GM12878 (cell line): ENCODE results near the gene KRTAP10-9. TPM values are rescaled to one million over a fixed set of nuclear protein-coding genes. Genes with fewer than 3 reads are reported as not detected.

Source experiments
- ATAC-seq: fragments of 200-7000 bp; cut with Tn5 transposase; 3 replicates; pipeline ENCODE4 v1.9.1; 2020; ENCODE audit warnings: mild to moderate bottlenecking, moderate library complexity
- BruUV-seq: library from RNA; stranded (reverse); fragments of 400-500 nt; replicated peaks from 2 replicates; lab custom pipeline; 2021; lab: Mats Ljungman, UMichigan
- CTCF ChIA-PET: fragments of 300-600 bp; sonication (Branson Sonifier 250); formaldehyde crosslinking; extraction: SDS; loops from one replicate; lab custom pipeline; 2021; ENCODE audit warnings: inconsistent platforms; lab: Yijun Ruan, JAX
- POLR2A ChIA-PET: fragments of 350-600 bp; formaldehyde crosslinking; extraction: SDS; loops from one replicate; lab custom pipeline; 2021; ENCODE audit warnings: inconsistent platforms; lab: Charles Lee
- RAD21 ChIA-PET: fragments of 300-600 bp; sonication (Branson Sonifier 250); formaldehyde crosslinking; loops from one replicate; lab custom pipeline; 2023; ENCODE audit warnings: antibody characterized with exemption; ENCODE audit not compliant: unreplicated experiment; lab: Charles Lee
- SMC1A ChIA-PET: fragments of 300-600 bp; sonication (Branson Sonifier 250); formaldehyde crosslinking; loops from one replicate; lab custom pipeline; 2023; ENCODE audit not compliant: unreplicated experiment, uncharacterized antibody; lab: Charles Lee
- DNase-seq: peaks from one replicate; pipeline ENCODE4 v3.0.0-alpha.2; 2011; ENCODE audit warnings: low read depth, low spot score
- FAIRE-seq: peaks from 3 replicates; lab custom pipeline; 2011; peaks lifted over from hg19 to GRCh38; lab: Jason Lieb, UNC
- H2AFZ ChIP-seq: 2 replicates; pipeline ENCODE4 v1.6.0; 2011; ENCODE audit warnings: low read depth, low read length, control low read depth; ENCODE audit not compliant: control insufficient read depth
- H3K27ac ChIP-seq: 2 replicates; pipeline ENCODE4 v1.5.1; 2011; ENCODE audit warnings: control low read depth; ENCODE audit not compliant: control insufficient read depth, insufficient read depth
- H3K27me3 ChIP-seq, 2 experiments: replicated peaks in 1 of 2; 2 replicates each; pipeline versions ENCODE4 v1.6.0 to v1.6.1; 2011; ENCODE audit warnings: low read length in 1 of 2; ENCODE audit not compliant: control insufficient read depth in 2 of 2, insufficient read depth in 2 of 2
- H3K36me3 ChIP-seq, 2 experiments: 2 replicates each; pipeline ENCODE4 v1.5.1; 2011; ENCODE audit warnings: low read length in 1 of 2; ENCODE audit not compliant: control insufficient read depth in 2 of 2, insufficient read depth in 2 of 2
- H3K4me1 ChIP-seq: 2 replicates; pipeline ENCODE4 v1.6.1; 2011; ENCODE audit warnings: mild to moderate bottlenecking, low read length, moderate library complexity, mixed read lengths; ENCODE audit not compliant: control insufficient read depth, insufficient read depth
- H3K4me2 ChIP-seq: 2 replicates; pipeline ENCODE4 v1.6.0; 2011; ENCODE audit warnings: control low read depth; ENCODE audit not compliant: control insufficient read depth, insufficient read depth
- H3K4me3 ChIP-seq: fragments of 200-600 bp; sonication (generic); 2 replicates; pipeline ENCODE4 v1.5.1; 2016
- H3K79me2 ChIP-seq: 2 replicates; pipeline ENCODE4 v1.6.0; 2011; ENCODE audit warnings: low read length; ENCODE audit not compliant: control insufficient read depth, insufficient read depth
- H3K9ac ChIP-seq: 2 replicates; pipeline ENCODE4 v1.8.0; 2011; ENCODE audit warnings: low read length, control low read depth, mixed read lengths; ENCODE audit not compliant: control insufficient read depth, insufficient read depth
- H3K9me3 ChIP-seq: replicated peaks from 3 replicates; pipeline ENCODE4 v1.5.1; 2011; ENCODE audit warnings: mild to moderate bottlenecking, low read length; ENCODE audit not compliant: control insufficient read depth, insufficient read depth
- H4K20me1 ChIP-seq: 2 replicates; pipeline ENCODE4 v1.6.0; 2011; ENCODE audit not compliant: control insufficient read depth, insufficient read depth
- BCL11A ChIP-seq: IDR thresholded peaks from 2 replicates; pipeline ENCODE4 v1.6.1; 2011; ENCODE audit warnings: low read depth, low read length
- CHD2 ChIP-seq: IDR thresholded peaks from 2 replicates; pipeline ENCODE4 v1.6.1; 2011; ENCODE audit warnings: low read depth, low read length, improper control_type of control experiment, borderline replicate concordance
- HCFC1 ChIP-seq: fragments of 150-350 bp; IDR thresholded peaks from 2 replicates; pipeline ENCODE4 v1.6.1; 2014; ENCODE audit warnings: low read length
- IKZF2 ChIP-seq, 2 experiments: fragments of 450-650 bp; IDR thresholded peaks; 2 replicates each; pipeline ENCODE4 v1.6.1; 2017; ENCODE audit warnings: mild to moderate bottlenecking in 2 of 2, moderate library complexity in 2 of 2
- MTA3 ChIP-seq: IDR thresholded peaks from 2 replicates; pipeline ENCODE4 v1.6.1; 2012; ENCODE audit warnings: low read length, inconsistent platforms, borderline replicate concordance
- MXI1 ChIP-seq: fragments of 150-350 bp; IDR thresholded peaks from 2 replicates; pipeline ENCODE4 v1.6.1; 2011; ENCODE audit warnings: low read depth, mild to moderate bottlenecking, inconsistent platforms, low read length, improper control_type of control experiment
- PAX8 ChIP-seq: fragments of 450-650 bp; IDR thresholded peaks from 2 replicates; pipeline ENCODE4 v1.6.1; 2017; ENCODE audit warnings: mild to moderate bottlenecking, moderate library complexity
- POU2F2 ChIP-seq: IDR thresholded peaks from 3 replicates; pipeline ENCODE4 v1.6.1; 2011; ENCODE audit warnings: low read depth, mild to moderate bottlenecking, low read length, borderline replicate concordance
- TARDBP ChIP-seq: IDR thresholded peaks from 2 replicates; pipeline ENCODE4 v1.6.1; 2016; ENCODE audit warnings: borderline replicate concordance
- YY1 ChIP-seq: IDR thresholded peaks from 2 replicates; pipeline ENCODE4 v1.6.1; 2011; ENCODE audit warnings: low read depth, mild to moderate bottlenecking, low read length
- WGBS: methylation state at CpG from one replicate; pipeline ENCODE4 v1.1.6; 2016; ENCODE audit warnings: low lambda C conversion rate; ENCODE audit not compliant: insufficient replicate concordance, insufficient coverage; ENCODE audit errors: missing lambda C conversion rate; 5-methylcytosine and 5-hydroxymethylcytosine counted together
- in situ Hi-C: fragments of 300-500 bp; cut with MboI; formaldehyde crosslinking; loops from 9 replicates; pipeline ENCODE4 v1.14.3; 2018; ENCODE audit warnings: mixed read lengths
- intact Hi-C: fragments of 100-400 bp; cut with micrococcal nuclease; formaldehyde crosslinking; loops from one replicate; pipeline ENCODE4 v1.14.2; 2022; ENCODE audit not compliant: unreplicated experiment
- polyA plus RNA-seq, 11 experiments: library from polyadenylated mRNA; depleted of rRNA in 4 of 11; unstranded in 6 of 11; stranded (reverse) in 5 of 11; fragments of >200 nt; fragmentation: Nextera tagmentation in 4 of 11; fragmentation: Illumina TruSeq in 1 of 11; extraction: Ambion mirVana in 4 of 11; extraction: Trizol in 1 of 11; gene quantifications; 1 replicate in 1 of 11; 2 replicates in 10 of 11; pipeline versions ENCODE4 v1.2.1 to v1.2.3, GENCODE V29; 2011 to 2016; ENCODE audit warnings: inconsistent platforms in 2 of 11, missing spikeins in 2 of 11, low read depth in 1 of 11
- total RNA-seq, 4 experiments: library from RNA; depleted of rRNA in 3 of 4; stranded (reverse); fragments of >200 nt in 3 of 4; fragmentation: Illumina TruSeq in 1 of 4; extraction: Trizol in 1 of 4; gene quantifications; 2 replicates each; pipeline versions ENCODE4 v1.2.1 to v1.2.3, GENCODE V29; 2013 to 2021
- TF ChIP-seq, protein P1 (sequence below): IDR thresholded peaks from 2 replicates; pipeline ENCODE4 v1.6.1; 2011; ENCODE audit warnings: borderline replicate concordance, low read depth, mild to moderate bottlenecking, moderate library complexity, mixed read lengths, low read length; ENCODE audit not compliant: insufficient read depth; ENCODE audit errors: extremely low read length
- TF ChIP-seq, protein P2 (sequence below): fragments of 450-650 bp; IDR thresholded peaks from 2 replicates; pipeline ENCODE4 v1.6.1; 2016; ENCODE audit warnings: mild to moderate bottlenecking
- TF ChIP-seq, protein P3 (sequence below): IDR thresholded peaks from 2 replicates; pipeline ENCODE4 v1.6.1; 2012; ENCODE audit warnings: low read depth, low read length, improper control_type of control experiment
- TF ChIP-seq, protein P4 (sequence below): fragments of 450-650 bp; IDR thresholded peaks from 2 replicates; pipeline ENCODE4 v1.6.1; 2017; ENCODE audit warnings: mild to moderate bottlenecking, moderate library complexity

The KRTAP10-9 gene
- total and polyA plus RNA-seq, 10 of the 15 experiments (the other 5 are each of a cell fraction or from before 2014, with no cell fraction given): not detected

DNA sequence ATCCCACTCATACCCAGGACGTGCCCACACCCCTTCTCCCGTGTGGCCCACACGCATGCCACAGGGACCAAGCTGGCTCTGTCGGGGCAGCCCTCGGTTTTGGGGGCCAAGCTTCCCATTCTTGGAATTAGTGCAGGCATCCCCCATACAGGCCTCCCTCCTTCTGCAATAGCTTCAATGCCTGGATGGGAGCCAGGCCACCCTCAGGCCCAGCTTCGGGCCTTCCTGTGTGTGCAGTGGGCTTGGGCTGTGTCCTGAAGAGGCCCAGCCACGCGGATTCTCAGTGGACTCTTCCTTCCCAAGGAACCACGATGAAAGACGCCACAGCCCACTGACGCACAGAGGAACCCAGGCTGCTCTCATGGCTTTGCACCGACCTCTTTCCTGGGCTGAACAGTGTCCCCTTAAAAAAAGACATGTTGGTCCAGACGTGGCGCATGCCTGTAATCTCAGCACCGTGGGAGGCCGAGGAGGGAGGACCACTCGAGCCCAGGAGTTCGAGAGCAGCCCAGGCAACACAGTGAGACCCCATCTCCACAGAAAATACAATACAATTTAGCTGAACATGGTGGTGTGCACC is 22.7 kb downstream of the KRTAP10-9 start (continued):
- TF ChIP-seq CHD2: no peak
- TF ChIP-seq, protein P1, sequence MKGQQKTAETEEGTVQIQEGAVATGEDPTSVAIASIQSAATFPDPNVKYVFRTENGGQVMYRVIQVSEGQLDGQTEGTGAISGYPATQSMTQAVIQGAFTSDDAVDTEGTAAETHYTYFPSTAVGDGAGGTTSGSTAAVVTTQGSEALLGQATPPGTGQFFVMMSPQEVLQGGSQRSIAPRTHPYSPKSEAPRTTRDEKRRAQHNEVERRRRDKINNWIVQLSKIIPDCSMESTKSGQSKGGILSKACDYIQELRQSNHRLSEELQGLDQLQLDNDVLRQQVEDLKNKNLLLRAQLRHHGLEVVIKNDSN: no peak
- TF ChIP-seq, protein P2, sequence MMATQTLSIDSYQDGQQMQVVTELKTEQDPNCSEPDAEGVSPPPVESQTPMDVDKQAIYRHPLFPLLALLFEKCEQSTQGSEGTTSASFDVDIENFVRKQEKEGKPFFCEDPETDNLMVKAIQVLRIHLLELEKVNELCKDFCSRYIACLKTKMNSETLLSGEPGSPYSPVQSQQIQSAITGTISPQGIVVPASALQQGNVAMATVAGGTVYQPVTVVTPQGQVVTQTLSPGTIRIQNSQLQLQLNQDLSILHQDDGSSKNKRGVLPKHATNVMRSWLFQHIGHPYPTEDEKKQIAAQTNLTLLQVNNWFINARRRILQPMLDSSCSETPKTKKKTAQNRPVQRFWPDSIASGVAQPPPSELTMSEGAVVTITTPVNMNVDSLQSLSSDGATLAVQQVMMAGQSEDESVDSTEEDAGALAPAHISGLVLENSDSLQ: no peak

DNA sequence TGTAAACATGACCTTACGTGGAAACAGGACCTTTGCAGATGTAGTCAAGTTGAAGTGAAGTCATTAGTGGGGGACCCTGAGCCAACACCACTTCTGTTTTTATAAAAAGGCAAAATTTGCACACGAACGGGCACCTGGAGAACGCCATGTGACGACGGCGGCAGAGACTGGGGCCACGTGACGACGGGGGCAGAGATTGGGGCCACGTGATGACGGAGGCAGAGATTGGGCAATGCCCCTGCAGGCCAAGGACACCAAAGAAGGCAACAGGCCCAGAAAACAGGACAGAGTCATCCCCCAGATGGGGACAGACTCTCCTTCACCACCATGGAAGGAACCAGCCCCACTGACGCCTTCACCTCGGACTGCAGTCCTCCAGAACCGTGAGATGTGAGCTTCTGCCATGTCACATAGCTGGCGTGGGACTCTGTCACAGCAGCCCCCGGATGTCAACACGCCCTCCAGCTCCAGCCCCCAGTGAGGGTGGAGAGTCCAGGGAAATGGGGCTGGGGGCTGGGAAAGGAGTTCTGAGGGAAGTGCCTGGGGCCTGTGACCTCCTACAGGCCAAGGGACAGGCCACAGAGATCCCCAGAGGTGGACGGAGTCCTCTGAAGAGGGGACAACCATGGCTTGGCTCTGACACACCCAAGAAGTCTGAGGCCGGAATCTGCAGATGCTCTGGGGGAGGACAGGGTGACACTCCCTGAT is 23.5 kb downstream of the KRTAP10-9 start:
- H4K20me1 ChIP-seq: no peaks in the 10 kb centered on the region
- H3K4me3 ChIP-seq: no peak overlapping the region
- FAIRE-seq (no peak), DNase-seq (no peak), ATAC-seq (no peak)
- CTCF ChIA-PET: no interaction called here
- RAD21 ChIA-PET: no interaction called here
- H3K79me2 ChIP-seq: no peaks in the 10 kb centered on the region
- 21% methylated on average over 20 of the region's 20 CpGs for WGBS
- no peaks in the 10 kb centered on the region for H3K27me3 ChIP-seq
- H3K9me3 ChIP-seq: no peaks in the 10 kb centered on the region; the same call in 2 of the 3 replicates
- intact Hi-C loops: no loop called here
- no peak overlapping the region for H3K27ac ChIP-seq
- H2AFZ ChIP-seq: no peak overlapping the region
- H3K9ac ChIP-seq: no peak overlapping the region
- H3K4me1 ChIP-seq: no peaks in the 10 kb centered on the region
- SMC1A ChIA-PET: no interaction called here
- no TSS peak for BruUV-seq
- POLR2A ChIA-PET: interaction anchor here (0.5 to 0.7 kb wide), 2 partner anchors 53 to 1294 kb away, joined by 3 read pairs; no protein-coding TSS in a partner anchor
- no peaks in the 10 kb centered on the region for H3K36me3 ChIP-seq
- in situ Hi-C loops: no loop called here
- no peak overlapping the region for H3K4me2 ChIP-seq
- TF ChIP-seq PAX8: no peak
- no peak for TF ChIP-seq YY1
- TF ChIP-seq MXI1: no peak
- TF ChIP-seq HCFC1: no peak
- TF ChIP-seq, protein P3, sequence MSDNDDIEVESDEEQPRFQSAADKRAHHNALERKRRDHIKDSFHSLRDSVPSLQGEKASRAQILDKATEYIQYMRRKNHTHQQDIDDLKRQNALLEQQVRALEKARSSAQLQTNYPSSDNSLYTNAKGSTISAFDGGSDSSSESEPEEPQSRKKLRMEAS: no peak
- TF ChIP-seq MTA3: no peak
- no peak for TF ChIP-seq BCL11A
- no peak for TF ChIP-seq POU2F2
- TF ChIP-seq TARDBP: no peak
- TF ChIP-seq IKZF2 (IDR thresholded peaks at IDR 0.05): no peak
- TF ChIP-seq, protein P4, sequence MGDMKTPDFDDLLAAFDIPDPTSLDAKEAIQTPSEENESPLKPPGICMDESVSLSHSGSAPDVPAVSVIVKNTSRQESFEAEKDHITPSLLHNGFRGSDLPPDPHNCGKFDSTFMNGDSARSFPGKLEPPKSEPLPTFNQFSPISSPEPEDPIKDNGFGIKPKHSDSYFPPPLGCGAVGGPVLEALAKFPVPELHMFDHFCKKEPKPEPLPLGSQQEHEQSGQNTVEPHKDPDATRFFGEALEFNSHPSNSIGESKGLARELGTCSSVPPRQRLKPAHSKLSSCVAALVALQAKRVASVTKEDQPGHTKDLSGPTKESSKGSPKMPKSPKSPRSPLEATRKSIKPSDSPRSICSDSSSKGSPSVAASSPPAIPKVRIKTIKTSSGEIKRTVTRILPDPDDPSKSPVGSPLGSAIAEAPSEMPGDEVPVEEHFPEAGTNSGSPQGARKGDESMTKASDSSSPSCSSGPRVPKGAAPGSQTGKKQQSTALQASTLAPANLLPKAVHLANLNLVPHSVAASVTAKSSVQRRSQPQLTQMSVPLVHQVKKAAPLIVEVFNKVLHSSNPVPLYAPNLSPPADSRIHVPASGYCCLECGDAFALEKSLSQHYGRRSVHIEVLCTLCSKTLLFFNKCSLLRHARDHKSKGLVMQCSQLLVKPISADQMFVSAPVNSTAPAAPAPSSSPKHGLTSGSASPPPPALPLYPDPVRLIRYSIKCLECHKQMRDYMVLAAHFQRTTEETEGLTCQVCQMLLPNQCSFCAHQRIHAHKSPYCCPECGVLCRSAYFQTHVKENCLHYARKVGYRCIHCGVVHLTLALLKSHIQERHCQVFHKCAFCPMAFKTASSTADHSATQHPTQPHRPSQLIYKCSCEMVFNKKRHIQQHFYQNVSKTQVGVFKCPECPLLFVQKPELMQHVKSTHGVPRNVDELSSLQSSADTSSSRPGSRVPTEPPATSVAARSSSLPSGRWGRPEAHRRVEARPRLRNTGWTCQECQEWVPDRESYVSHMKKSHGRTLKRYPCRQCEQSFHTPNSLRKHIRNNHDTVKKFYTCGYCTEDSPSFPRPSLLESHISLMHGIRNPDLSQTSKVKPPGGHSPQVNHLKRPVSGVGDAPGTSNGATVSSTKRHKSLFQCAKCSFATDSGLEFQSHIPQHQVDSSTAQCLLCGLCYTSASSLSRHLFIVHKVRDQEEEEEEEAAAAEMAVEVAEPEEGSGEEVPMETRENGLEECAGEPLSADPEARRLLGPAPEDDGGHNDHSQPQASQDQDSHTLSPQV: no peak
